Measurements from ENCODE around the gene OBSCN. TPM values are rescaled to one million over a fixed set of nuclear protein-coding genes. Genes with fewer than 3 reads are reported as not detected.

The OBSCN gene
- total and polyA plus RNA-seq, 12 donors = 0.90 to 18.0 (median 5.9) TPM

DNA sequence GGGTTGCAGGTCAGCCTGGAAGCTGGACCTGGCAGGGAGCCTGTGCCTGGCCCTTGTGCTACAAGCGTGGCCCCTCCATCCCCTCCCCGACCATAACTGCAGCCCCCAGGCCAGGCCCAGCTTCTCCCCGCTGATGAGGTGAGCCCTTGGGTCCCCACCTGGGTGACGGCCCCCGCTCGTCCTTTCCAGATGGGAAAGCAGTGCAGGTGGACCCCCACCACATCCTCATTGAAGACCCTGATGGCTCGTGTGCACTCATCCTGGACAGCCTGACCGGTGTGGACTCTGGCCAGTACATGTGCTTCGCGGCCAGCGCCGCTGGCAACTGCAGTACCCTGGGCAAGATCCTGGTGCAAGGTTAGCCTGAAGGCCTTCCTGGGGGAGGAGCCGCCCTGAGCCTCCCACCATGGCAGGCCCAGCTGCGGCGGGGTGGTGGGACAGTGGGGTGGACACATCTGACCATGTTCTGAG, 141.9 kb downstream of the OBSCN start:
- TF ChIP-seq POLR2A (IDR thresholded peaks at IDR 0.05) = no peak
- TF ChIP-seq, protein P1, sequence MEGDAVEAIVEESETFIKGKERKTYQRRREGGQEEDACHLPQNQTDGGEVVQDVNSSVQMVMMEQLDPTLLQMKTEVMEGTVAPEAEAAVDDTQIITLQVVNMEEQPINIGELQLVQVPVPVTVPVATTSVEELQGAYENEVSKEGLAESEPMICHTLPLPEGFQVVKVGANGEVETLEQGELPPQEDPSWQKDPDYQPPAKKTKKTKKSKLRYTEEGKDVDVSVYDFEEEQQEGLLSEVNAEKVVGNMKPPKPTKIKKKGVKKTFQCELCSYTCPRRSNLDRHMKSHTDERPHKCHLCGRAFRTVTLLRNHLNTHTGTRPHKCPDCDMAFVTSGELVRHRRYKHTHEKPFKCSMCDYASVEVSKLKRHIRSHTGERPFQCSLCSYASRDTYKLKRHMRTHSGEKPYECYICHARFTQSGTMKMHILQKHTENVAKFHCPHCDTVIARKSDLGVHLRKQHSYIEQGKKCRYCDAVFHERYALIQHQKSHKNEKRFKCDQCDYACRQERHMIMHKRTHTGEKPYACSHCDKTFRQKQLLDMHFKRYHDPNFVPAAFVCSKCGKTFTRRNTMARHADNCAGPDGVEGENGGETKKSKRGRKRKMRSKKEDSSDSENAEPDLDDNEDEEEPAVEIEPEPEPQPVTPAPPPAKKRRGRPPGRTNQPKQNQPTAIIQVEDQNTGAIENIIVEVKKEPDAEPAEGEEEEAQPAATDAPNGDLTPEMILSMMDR (IDR thresholded peaks at IDR 0.05) = no peak
- Histone ChIP-seq H3K27ac (no peak overlapping the region), H3K36me3 (replicated peaks in 1 of 2) (no peaks in the 10 kb centered on the region), H3K27me3 (no peaks in the 10 kb centered on the region), H3K4me1 (replicated peaks in 1 of 2) (no peaks in the 10 kb centered on the region), H3K9me3 (replicated peaks in 1 of 3) (no peaks in the 10 kb centered on the region), H3K4me3 (no peak overlapping the region)
- peak; percentile 1 to 27 (median 13) for DNase-seq
- intact Hi-C loops (cut with DNase I) = no loop called here
- 83 to 88% (median 85%) methylated on average over 7 to 15 of the region's 15 CpGs; no CpG with 5 or more reads in 1 of the 4 donors for WGBS, 4 donors

DNA sequence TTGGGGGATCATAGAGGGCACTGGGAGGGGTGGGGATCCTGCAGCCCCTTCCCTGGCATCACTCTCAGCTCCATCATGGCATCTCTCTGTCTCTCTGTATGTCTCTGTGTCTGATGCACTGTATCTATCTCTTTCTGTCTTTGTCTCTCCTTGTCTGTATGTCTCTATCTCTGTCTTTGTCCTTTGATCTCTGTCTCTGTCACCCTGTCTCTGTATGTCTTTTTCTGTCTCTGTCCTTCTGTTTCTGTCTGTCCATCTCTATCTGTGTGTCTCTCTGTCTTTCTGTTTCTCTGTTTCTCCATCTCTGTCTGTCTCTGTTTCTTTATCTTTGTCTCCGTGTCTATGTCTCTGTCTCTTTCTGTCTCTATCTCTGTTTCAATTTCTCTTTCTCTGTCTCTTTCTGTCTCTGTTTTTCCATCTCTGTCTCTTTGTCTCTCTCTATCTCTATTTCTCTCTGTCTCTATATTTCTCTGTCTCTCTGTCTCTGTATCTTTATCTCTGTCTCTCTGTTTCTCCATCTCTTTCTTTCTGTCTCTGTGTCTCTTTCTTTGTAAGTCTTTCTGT, 142.4 kb downstream of the OBSCN start:
- TF ChIP-seq, protein P1 (IDR thresholded peaks at IDR 0.05) = no peak
- TF ChIP-seq POLR2A (IDR thresholded peaks at IDR 0.05) = no peak
- no peak for DNase-seq
- no peak overlapping the region for H3K27ac ChIP-seq
- no peaks in the 10 kb centered on the region for H3K36me3 ChIP-seq (replicated peaks in 1 of 2)
- H3K27me3 ChIP-seq = no peaks in the 10 kb centered on the region
- intact Hi-C loops (cut with DNase I) = no loop called here
- H3K4me1 ChIP-seq (replicated peaks in 1 of 2) = no peaks in the 10 kb centered on the region
- 80 to 97% (median 89%) methylated on average over 1 of the region's 1 CpG for WGBS, 4 donors
- H3K9me3 ChIP-seq (replicated peaks in 1 of 3) = no peaks in the 10 kb centered on the region
- H3K4me3 ChIP-seq = no peak overlapping the region

DNA sequence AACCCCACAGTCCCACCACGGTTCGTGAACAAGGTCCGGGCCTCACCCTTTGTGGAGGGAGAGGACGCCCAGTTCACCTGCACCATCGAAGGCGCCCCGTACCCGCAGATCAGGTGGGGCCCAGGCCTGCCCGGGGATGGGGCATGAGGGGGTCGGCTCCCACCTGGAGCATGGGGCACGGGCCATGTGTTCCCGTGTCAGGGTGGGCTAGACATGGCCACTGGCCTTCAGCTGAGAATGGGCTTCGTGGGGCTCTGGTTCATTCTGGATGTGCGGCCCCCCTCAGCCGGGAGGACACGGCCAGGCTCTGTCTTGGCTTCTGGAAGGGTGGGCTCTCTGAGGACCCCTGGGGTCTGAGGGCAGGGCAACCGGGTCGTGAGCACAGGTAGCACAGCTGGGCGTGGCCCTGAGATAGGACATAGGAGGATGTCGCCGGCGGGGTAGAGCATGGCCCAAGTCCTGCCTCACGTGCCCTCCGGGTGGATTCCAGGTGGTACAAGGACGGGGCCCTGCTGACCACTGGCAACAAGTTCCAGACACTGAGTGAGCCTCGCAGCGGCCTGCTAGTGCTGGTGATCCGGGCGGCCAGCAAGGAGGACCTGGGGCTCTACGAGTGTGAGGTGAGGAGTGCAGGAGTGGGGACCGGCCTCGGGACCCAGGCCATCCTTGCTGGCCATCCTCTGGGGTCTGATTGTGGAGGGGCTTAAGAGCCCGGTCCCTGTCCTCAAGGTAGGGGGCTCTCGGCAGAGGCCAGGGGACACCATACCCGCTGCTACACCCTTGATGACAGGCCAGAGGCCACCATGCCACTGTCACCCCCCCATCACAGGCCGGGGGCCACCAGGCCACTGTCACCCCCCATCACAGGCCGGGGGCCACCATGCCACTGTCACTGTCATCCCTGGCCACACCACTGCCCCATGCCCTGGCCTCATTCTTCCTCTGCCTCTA, 143.3 kb downstream of the OBSCN start:
- no peak for TF ChIP-seq POLR2A (IDR thresholded peaks at IDR 0.05)
- TF ChIP-seq, protein P1 (IDR thresholded peaks at IDR 0.05) = no peak
- DNase-seq = peak in 6 of 7 donors; percentile 1 to 35 (median 15)
- Histone ChIP-seq H3K36me3 (replicated peaks in 1 of 2) (no peaks in the 10 kb centered on the region), H3K4me3 (no peak overlapping the region), H3K27me3 (no peaks in the 10 kb centered on the region), H3K9me3 (replicated peaks in 1 of 3) (no peaks in the 10 kb centered on the region), H3K4me1 (replicated peaks in 1 of 2) (no peaks in the 10 kb centered on the region), H3K27ac (no peak overlapping the region)
- WGBS, 4 donors = 84 to 95% (median 88%) methylated on average over 16 to 37 of the region's 37 CpGs
- intact Hi-C loops (cut with DNase I) = no loop called here

DNA sequence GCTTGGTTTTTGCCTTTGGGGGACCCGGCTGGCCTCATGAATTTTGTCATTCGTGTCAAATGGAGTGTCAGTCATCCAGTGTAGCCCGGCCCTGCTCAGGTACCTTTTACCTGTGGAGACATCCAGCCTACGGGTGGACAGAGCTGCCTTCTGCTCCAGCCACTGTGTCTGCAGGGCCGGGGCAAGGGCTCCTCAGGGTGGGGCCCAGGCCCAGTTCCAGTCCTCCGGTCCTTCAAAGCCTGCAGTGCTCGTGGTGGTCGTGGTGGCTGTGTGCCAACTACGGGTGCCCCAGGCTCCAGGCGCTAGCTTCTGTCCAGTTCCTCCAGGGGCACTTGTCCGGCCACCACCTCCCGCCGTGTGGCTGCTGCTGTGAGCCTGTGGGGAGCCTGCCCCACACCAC, 144.0 kb downstream of the OBSCN start:
- DNase-seq = peak in 6 of 7 donors; percentile 0 to 46 (median 10)
- H3K36me3 ChIP-seq (replicated peaks in 1 of 2) = no peaks in the 10 kb centered on the region
- intact Hi-C loops (cut with DNase I) = no loop called here
- no peaks in the 10 kb centered on the region for H3K9me3 ChIP-seq (replicated peaks in 1 of 3)
- no peak overlapping the region for H3K27ac ChIP-seq
- H3K27me3 ChIP-seq = no peaks in the 10 kb centered on the region
- no peaks in the 10 kb centered on the region for H3K4me1 ChIP-seq (replicated peaks in 1 of 2)
- no peak overlapping the region for H3K4me3 ChIP-seq
- 85 to 91% (median 89%) methylated on average over 4 to 13 of the region's 13 CpGs for WGBS, 4 donors
- TF ChIP-seq POLR2A (IDR thresholded peaks at IDR 0.05) = no peak
- TF ChIP-seq, protein P1 (IDR thresholded peaks at IDR 0.05) = no peak

Measured in adrenal gland (tissue), 12 donors.